PFSK-1 (cell line): ENCODE results near the gene ACP1.

Experiments
- FOXP2 ChIP-seq: optimal IDR thresholded peaks from 2 replicates; pipeline ENCODE3; 2011; ENCODE audit warnings: borderline replicate concordance, control low read depth, inconsistent platforms; ENCODE audit not compliant: insufficient read depth; ENCODE audit errors: extremely low read length, extremely low read depth
- POLR2AphosphoS5 ChIP-seq: IDR thresholded peaks from 2 replicates; pipeline ENCODE4 v1.6.1; 2012; ENCODE audit warnings: low read depth, mild to moderate bottlenecking, control low read depth, low read length, moderate library complexity
- REST ChIP-seq, 2 experiments: IDR thresholded peaks; 2 replicates each; pipeline versions ENCODE4 v1.6.1 to v1.8.0; 2011 to 2012; ENCODE audit warnings: low read depth in 2 of 2, low read length in 2 of 2, control low read depth in 1 of 2, inconsistent platforms in 1 of 2, mild to moderate bottlenecking in 1 of 2, moderate library complexity in 1 of 2; ENCODE audit not compliant: insufficient read depth in 1 of 2
- SIN3A ChIP-seq: IDR thresholded peaks from 2 replicates; pipeline ENCODE4 v1.6.1; 2012; ENCODE audit warnings: mild to moderate bottlenecking, low read length, moderate library complexity, borderline replicate concordance; ENCODE audit not compliant: insufficient read depth
- TAF1 ChIP-seq: IDR thresholded peaks from 2 replicates; pipeline ENCODE4 v1.6.1; 2012; ENCODE audit warnings: low read length, control low read depth, borderline replicate concordance; ENCODE audit not compliant: insufficient read depth

ACP1 gene

DNA sequence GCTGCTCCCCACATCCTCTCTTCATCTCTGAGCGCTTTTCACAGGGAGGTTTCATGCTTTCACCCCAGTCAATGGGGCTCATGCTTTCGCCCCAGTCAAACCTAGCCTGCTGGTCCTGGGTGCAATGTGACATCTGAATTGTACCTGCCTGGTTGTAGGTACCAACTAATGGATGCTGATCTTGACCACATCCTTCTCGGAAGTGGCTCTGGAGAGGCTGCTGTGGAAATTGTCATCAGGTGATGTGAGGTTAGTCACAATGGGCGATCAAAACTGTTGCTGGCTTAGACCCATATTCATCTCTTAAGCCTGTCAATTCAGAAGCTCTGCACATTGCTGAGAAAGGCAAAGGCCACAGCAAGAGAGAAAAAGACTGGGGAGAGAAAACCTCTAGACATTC, 55.8 kb downstream of the ACP1 start:
- TF ChIP-seq REST (IDR thresholded peaks at IDR 0.05; ENCODE audit: insufficient read depth in 1 of 2, low read depth in 2 of 2, low read length in 2 of 2) (no peak), TAF1 (no peak), POLR2AphosphoS5 (no peak), SIN3A (no peak), FOXP2 (no peak)

DNA sequence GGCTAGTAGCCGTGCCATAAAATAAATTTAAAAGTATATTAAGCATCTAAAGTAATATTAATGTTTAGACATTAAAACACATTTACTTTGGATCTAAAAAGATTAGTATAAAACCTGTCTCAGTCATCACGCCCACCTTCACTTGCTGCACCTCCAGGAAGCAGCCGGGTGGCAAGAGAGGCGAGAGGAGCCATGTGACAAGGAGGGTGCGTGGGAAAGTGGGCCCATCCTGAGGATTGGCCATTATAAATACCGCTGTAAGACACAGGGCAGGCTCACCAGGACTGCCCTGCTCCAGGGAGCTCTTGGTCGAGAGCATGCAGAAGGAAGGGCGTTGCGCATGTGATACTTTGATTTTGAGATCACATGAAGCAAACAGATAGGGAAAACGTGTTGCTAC, 57.6 kb downstream of the ACP1 start:
- no peak for TF ChIP-seq POLR2AphosphoS5
- no peak for TF ChIP-seq REST (IDR thresholded peaks at IDR 0.05; ENCODE audit: insufficient read depth in 1 of 2, low read depth in 2 of 2, low read length in 2 of 2)
- no peak for TF ChIP-seq TAF1
- no peak for TF ChIP-seq FOXP2
- no peak for TF ChIP-seq SIN3A

DNA sequence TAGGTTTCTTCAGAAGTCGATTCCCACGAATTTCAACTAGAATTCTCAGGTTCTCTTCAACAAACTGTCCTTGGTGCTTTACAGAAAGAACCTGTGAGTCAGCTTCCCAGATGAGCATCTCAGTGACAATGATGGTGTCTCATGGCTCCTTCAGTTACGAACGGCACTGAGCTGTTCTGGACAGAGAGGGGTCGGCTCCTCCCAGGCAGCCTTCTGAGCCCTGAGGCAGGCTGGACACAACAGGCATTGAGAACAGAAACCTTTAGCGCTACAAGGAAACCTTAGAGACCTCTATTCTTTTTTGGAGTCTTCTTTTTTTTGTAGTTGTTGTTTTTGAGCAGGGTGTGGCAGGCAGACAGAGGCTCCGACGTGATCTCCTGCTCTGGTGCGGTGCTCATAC, 58.3 kb downstream of the ACP1 start:
- TF ChIP-seq TAF1 (no peak), SIN3A (no peak), REST (IDR thresholded peaks at IDR 0.05; ENCODE audit: insufficient read depth in 1 of 2, low read depth in 2 of 2, low read length in 2 of 2) (no peak), POLR2AphosphoS5 (no peak), FOXP2 (no peak)
